ENCODE results near the gene AP2B1.

DNA sequence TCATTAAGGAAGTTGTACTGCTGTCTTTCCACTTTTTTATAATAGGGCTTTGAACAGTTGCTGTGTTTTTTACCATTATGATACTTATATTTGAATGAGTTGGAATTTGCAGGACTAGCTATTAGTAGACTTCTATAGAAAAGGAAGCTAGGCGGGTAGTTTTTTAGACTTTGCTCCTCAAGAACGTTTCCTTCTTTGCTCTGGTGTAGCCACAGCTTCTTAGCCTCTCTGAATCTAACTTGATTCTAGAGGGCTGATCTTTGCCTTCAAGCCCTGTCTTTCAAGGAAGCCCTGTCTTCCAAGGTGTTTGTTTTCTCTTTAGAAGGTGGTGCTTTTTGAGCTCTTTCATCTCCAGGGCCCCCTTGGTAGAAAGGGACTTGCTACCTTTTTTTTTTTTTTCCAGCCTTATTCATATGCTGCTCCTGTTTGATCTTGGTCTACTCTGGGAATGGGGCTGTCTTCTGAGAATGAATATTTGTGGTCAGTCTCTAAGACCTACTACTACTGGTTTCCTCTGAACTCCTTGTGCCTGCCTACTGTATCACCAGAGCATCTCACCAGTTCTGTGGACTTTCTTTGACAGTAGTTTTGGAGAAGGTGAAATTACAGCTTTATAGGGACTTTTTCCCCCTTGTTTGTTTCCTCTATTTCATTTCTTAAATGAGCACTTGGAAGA is 92.0 kb downstream of the AP2B1 start:
- TF ChIP-seq, protein P1, sequence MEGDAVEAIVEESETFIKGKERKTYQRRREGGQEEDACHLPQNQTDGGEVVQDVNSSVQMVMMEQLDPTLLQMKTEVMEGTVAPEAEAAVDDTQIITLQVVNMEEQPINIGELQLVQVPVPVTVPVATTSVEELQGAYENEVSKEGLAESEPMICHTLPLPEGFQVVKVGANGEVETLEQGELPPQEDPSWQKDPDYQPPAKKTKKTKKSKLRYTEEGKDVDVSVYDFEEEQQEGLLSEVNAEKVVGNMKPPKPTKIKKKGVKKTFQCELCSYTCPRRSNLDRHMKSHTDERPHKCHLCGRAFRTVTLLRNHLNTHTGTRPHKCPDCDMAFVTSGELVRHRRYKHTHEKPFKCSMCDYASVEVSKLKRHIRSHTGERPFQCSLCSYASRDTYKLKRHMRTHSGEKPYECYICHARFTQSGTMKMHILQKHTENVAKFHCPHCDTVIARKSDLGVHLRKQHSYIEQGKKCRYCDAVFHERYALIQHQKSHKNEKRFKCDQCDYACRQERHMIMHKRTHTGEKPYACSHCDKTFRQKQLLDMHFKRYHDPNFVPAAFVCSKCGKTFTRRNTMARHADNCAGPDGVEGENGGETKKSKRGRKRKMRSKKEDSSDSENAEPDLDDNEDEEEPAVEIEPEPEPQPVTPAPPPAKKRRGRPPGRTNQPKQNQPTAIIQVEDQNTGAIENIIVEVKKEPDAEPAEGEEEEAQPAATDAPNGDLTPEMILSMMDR (IDR thresholded peaks at IDR 0.05): no peak
- TF ChIP-seq POLR2A (IDR thresholded peaks at IDR 0.05): no peak

Measured in body of pancreas (tissue), 4 donors.